ENCODE measurements around the gene ST8SIA6. TPM values are rescaled to one million over a fixed set of nuclear protein-coding genes. Genes with fewer than 3 reads are reported as not detected.
A peak's percentile ranks its signal among the peaks of the same experiment; 100 is the strongest.

Gene ST8SIA6
- total RNA-seq, 1 experiment from 2014 or later: 0.14 TPM

- H3K4me3 Mint-ChIP-seq (ENCODE audit: low read depth, unreplicated experiment): no peak overlapping the region
- TF ChIP-seq, protein P1, sequence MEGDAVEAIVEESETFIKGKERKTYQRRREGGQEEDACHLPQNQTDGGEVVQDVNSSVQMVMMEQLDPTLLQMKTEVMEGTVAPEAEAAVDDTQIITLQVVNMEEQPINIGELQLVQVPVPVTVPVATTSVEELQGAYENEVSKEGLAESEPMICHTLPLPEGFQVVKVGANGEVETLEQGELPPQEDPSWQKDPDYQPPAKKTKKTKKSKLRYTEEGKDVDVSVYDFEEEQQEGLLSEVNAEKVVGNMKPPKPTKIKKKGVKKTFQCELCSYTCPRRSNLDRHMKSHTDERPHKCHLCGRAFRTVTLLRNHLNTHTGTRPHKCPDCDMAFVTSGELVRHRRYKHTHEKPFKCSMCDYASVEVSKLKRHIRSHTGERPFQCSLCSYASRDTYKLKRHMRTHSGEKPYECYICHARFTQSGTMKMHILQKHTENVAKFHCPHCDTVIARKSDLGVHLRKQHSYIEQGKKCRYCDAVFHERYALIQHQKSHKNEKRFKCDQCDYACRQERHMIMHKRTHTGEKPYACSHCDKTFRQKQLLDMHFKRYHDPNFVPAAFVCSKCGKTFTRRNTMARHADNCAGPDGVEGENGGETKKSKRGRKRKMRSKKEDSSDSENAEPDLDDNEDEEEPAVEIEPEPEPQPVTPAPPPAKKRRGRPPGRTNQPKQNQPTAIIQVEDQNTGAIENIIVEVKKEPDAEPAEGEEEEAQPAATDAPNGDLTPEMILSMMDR (IDR thresholded peaks at IDR 0.05; ENCODE audit: unreplicated experiment): no peak
- peaks cover 22% of the 10 kb centered on the region for H3K27me3 Mint-ChIP-seq (ENCODE audit: unreplicated experiment)
- H3K4me1 Mint-ChIP-seq (ENCODE audit: low read depth, unreplicated experiment): no peaks in the 10 kb centered on the region
- H3K27ac Mint-ChIP-seq (ENCODE audit: unreplicated experiment): no peak overlapping the region
- peaks cover 3% of the 10 kb centered on the region for H3K9me3 Mint-ChIP-seq (ENCODE audit: low read depth, unreplicated experiment)
- peak; percentile 12 for DNase-seq
- no peaks in the 10 kb centered on the region for H3K36me3 Mint-ChIP-seq (ENCODE audit: insufficient read depth, unreplicated experiment)
- BruUV-seq (replicated peaks): no TSS peak
- intact Hi-C loops (cut with micrococcal nuclease; ENCODE audit: unreplicated experiment): loop anchor here (5.0 kb wide), 1 partner anchor 120 kb away; no protein-coding TSS in a partner anchor
- CTCF ChIA-PET: interaction anchor here (1.2 kb wide), 1 partner anchor 122 kb away, joined by 8 read pairs; no protein-coding TSS in a partner anchor
Measured at GRCh38 chr10:17412323-17412722, 42.1 kb downstream of the ST8SIA6 start.

DNA sequence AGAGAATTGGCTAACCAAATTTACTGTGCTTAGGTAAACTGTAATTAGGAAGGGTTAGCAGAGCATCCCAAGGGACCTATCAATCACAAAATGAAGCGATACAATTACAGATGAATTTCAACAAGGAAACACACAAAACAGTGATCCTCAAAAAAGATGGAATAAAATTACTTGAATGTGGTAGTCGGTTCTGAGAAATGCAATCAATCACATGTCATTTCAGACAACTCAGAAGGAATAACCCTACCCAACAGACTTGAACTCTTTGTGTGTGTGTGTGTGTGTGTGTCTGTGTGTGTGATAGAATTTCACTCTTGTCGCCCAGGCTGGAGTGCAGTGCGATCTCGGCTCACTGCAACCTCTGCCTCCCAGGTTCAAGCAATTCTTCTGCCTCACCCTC lies 43.5 kb downstream of the ST8SIA6 start:
- H3K4me3 Mint-ChIP-seq (ENCODE audit: low read depth, unreplicated experiment): no peak overlapping the region
- no peak overlapping the region for H3K27ac Mint-ChIP-seq (ENCODE audit: unreplicated experiment)
- H3K4me1 Mint-ChIP-seq (ENCODE audit: low read depth, unreplicated experiment): no peaks in the 10 kb centered on the region
- no peaks in the 10 kb centered on the region for H3K36me3 Mint-ChIP-seq (ENCODE audit: insufficient read depth, unreplicated experiment)
- CTCF ChIA-PET: no interaction called here
- BruUV-seq (replicated peaks): no TSS peak
- H3K9me3 Mint-ChIP-seq (ENCODE audit: low read depth, unreplicated experiment): no peaks in the 10 kb centered on the region
- TF ChIP-seq, protein P1 (IDR thresholded peaks at IDR 0.05; ENCODE audit: unreplicated experiment): no peak
- intact Hi-C loops (cut with micrococcal nuclease; ENCODE audit: unreplicated experiment): loop anchor here (5.0 kb wide), 1 partner anchor 119 kb away; no protein-coding TSS in a partner anchor
- no peak for DNase-seq
- H3K27me3 Mint-ChIP-seq (ENCODE audit: unreplicated experiment): peaks cover 7% of the 10 kb centered on the region

DNA sequence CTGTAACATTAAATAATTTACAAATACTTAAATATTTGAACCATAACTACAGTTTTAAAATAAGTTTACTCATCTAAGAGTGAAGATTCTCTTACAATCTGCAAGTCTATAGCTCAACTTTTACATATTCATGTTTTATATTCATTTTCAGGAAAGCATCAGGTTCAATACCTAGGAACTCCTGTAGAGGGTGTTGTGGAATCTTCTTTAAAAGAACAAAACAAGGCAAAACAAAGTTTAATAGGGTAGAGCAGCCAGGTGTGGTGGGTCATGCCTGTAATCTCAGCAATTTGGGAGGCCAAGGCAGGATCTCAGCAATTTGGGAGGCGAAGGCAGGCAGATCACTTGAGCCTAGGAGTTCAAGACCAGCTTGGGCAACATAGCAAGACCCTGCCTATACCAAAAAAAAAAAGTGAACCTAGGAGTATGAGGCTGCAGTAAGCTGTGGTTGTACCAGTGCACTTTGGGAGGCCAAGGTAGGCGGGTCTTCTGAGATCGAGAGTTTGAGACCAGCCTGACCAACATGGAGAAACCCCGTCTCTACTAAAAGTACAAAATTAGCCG lies 45.1 kb downstream of the ST8SIA6 start:
- H3K9me3 Mint-ChIP-seq (ENCODE audit: low read depth, unreplicated experiment): no peaks in the 10 kb centered on the region
- no peaks in the 10 kb centered on the region for H3K27me3 Mint-ChIP-seq (ENCODE audit: unreplicated experiment)
- no peaks in the 10 kb centered on the region for H3K4me1 Mint-ChIP-seq (ENCODE audit: low read depth, unreplicated experiment)
- DNase-seq: no peak
- TF ChIP-seq, protein P1 (IDR thresholded peaks at IDR 0.05; ENCODE audit: unreplicated experiment): no peak
- intact Hi-C loops (cut with micrococcal nuclease; ENCODE audit: unreplicated experiment): no loop called here
- no peak overlapping the region for H3K27ac Mint-ChIP-seq (ENCODE audit: unreplicated experiment)
- no TSS peak for BruUV-seq (replicated peaks)
- no peak overlapping the region for H3K4me3 Mint-ChIP-seq (ENCODE audit: low read depth, unreplicated experiment)
- CTCF ChIA-PET: interaction anchor here (0.6 to 0.8 kb wide), 3 partner anchors 19 to 119 kb away, joined by 3 read pairs; no protein-coding TSS in a partner anchor
- no peaks in the 10 kb centered on the region for H3K36me3 Mint-ChIP-seq (ENCODE audit: insufficient read depth, unreplicated experiment)

GRCh38 chr10:17407047-17407446 lies 47.3 kb downstream of the ST8SIA6 start:
- Mint-ChIP-seq H3K4me3 (ENCODE audit: low read depth, unreplicated experiment) (no peak overlapping the region), H3K4me1 (ENCODE audit: low read depth, unreplicated experiment) (no peaks in the 10 kb centered on the region), H3K27ac (ENCODE audit: unreplicated experiment) (no peak overlapping the region), H3K27me3 (ENCODE audit: unreplicated experiment) (no peaks in the 10 kb centered on the region), H3K9me3 (ENCODE audit: low read depth, unreplicated experiment) (no peaks in the 10 kb centered on the region), H3K36me3 (ENCODE audit: insufficient read depth, unreplicated experiment) (no peaks in the 10 kb centered on the region)
- TF ChIP-seq, protein P1 (IDR thresholded peaks at IDR 0.05; ENCODE audit: unreplicated experiment): no peak
- no peak for DNase-seq
- CTCF ChIA-PET: interaction anchor here (0.6 to 0.7 kb wide), 3 partner anchors 31 to 1973 kb away, joined by 3 to 9 read pairs (median 4); no protein-coding TSS in a partner anchor
- intact Hi-C loops (cut with micrococcal nuclease; ENCODE audit: unreplicated experiment): no loop called here
- BruUV-seq (replicated peaks): no TSS peak
